Neutrophil (primary cell): ENCODE data around the gene ABLIM2.

ENCODE experiments used
- H3K27ac ChIP-seq: fragments of 200-600 bp; sonication (generic); 2 replicates; pipeline ENCODE4 v1.5.1; 2016; ENCODE audit warnings: mild to moderate bottlenecking, moderate library complexity
- H3K27me3 ChIP-seq: fragments of 200-600 bp; sonication (generic); 2 replicates; pipeline ENCODE4 v1.6.0; 2016; ENCODE audit warnings: mild to moderate bottlenecking
- H3K36me3 ChIP-seq: fragments of 200-600 bp; sonication (generic); 2 replicates; pipeline ENCODE4 v1.5.1; 2017
- H3K4me1 ChIP-seq, 2 experiments: fragments of 200-600 bp in 1 of 2; sonication (generic) in 1 of 2; 1 replicate in 1 of 2; 2 replicates in 1 of 2; pipeline versions ENCODE4 v1.5.1 to v1.6.1; 2013 to 2016; ENCODE audit warnings: low read depth in 1 of 2, low read length in 1 of 2, mild to moderate bottlenecking in 1 of 2, moderate library complexity in 1 of 2; ENCODE audit not compliant: control insufficient read depth in 1 of 2, insufficient read depth in 1 of 2
- H3K4me3 ChIP-seq, 2 experiments: fragments of 200-600 bp in 1 of 2; sonication (generic) in 1 of 2; 1 replicate in 1 of 2; 2 replicates in 1 of 2; pipeline ENCODE4 v1.5.1; 2013 to 2016; ENCODE audit warnings: low read depth in 1 of 2, low read length in 1 of 2, mild to moderate bottlenecking in 1 of 2, moderate library complexity in 1 of 2
- H3K9me3 ChIP-seq: fragments of 200-600 bp; sonication (generic); 2 replicates; pipeline ENCODE4 v1.5.1; 2016
- TF ChIP-seq, protein P1 (sequence below): fragments of 200-600 bp; sonication (generic); IDR thresholded peaks from 2 replicates; pipeline ENCODE4 v1.5.1; 2016; ENCODE audit warnings: antibody characterized with exemption

ABLIM2 gene

DNA sequence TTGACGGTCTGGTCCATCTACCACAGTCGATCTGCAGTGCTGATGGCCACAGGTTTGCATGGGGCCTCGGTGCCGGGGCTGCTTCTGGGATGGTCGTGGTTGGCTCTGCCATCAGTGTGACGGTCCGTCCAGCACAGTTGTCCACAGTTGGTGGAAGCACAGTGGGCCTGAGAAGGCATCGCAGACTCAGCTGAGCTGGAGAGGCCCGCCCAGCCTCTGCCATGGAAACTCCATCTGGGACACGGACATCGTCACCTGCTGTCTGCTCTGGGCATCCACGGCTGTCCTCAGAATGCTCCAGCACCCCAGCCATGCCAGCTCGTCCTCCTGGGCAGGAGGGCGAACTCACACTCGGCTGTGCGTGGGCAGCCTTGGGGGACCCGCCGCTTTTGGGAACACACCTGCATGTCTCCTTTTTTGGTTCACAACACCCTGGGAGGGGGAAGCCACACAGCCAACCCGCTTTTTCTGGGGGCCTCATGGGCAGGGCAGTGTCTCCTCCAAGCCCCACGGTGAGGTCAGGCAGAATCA, 33.0 kb downstream of the ABLIM2 start:
- TF ChIP-seq, protein P1, sequence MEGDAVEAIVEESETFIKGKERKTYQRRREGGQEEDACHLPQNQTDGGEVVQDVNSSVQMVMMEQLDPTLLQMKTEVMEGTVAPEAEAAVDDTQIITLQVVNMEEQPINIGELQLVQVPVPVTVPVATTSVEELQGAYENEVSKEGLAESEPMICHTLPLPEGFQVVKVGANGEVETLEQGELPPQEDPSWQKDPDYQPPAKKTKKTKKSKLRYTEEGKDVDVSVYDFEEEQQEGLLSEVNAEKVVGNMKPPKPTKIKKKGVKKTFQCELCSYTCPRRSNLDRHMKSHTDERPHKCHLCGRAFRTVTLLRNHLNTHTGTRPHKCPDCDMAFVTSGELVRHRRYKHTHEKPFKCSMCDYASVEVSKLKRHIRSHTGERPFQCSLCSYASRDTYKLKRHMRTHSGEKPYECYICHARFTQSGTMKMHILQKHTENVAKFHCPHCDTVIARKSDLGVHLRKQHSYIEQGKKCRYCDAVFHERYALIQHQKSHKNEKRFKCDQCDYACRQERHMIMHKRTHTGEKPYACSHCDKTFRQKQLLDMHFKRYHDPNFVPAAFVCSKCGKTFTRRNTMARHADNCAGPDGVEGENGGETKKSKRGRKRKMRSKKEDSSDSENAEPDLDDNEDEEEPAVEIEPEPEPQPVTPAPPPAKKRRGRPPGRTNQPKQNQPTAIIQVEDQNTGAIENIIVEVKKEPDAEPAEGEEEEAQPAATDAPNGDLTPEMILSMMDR: no peak
- H3K27ac ChIP-seq: no peak overlapping the region
- no peak overlapping the region for H3K4me3 ChIP-seq
- no peaks in the 10 kb centered on the region for H3K4me1 ChIP-seq
- H3K27me3 ChIP-seq: no peaks in the 10 kb centered on the region
- H3K36me3 ChIP-seq: no peaks in the 10 kb centered on the region
- H3K9me3 ChIP-seq: no peaks in the 10 kb centered on the region

DNA sequence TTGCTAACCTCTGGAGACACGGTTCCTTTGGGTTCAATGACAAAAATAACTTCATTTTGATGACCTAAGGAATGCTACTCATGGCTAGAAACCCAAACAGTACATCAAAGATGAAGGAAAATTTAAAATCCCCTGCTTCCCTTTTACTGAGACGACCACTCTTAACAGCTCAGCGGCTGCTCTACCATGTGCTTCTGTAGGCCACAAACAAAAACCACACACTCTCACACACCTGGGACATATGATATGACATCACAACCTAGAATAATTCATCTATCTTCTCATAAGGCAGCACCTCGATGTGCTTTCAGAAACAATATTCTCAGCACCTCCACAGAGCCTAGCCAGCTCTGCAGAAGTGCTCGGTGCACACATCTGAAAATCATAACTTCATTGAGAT, 34.7 kb downstream of the ABLIM2 start:
- Histone ChIP-seq H3K36me3 (no peaks in the 10 kb centered on the region), H3K27ac (no peak overlapping the region), H3K9me3 (no peaks in the 10 kb centered on the region), H3K4me3 (no peak overlapping the region), H3K27me3 (no peaks in the 10 kb centered on the region), H3K4me1 (no peaks in the 10 kb centered on the region)
- TF ChIP-seq, protein P1: no peak

DNA sequence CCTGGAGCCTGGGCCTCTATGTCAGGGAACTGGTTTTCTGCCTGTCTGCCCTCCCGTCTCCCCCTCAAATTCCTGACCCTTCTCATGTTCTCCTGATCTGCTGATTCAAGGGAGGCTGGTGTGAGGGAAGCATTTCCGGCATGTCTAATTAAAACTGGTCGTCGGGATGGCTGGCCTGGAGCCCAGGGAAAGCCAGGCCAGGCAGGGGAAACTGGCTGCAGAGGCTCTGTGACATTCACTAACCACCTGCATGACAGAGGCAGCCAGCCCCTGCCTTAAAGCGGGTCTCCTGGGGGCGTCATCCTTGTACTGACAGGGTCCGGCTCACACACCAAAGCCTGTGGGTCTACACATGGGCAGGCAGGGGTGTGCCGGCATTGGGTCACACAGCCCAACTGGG, 35.2 kb downstream of the ABLIM2 start:
- H3K4me3 ChIP-seq: no peak overlapping the region
- H3K4me1 ChIP-seq: no peaks in the 10 kb centered on the region
- no peaks in the 10 kb centered on the region for H3K9me3 ChIP-seq
- TF ChIP-seq, protein P1: no peak
- no peaks in the 10 kb centered on the region for H3K27me3 ChIP-seq
- no peaks in the 10 kb centered on the region for H3K36me3 ChIP-seq
- H3K27ac ChIP-seq: no peak overlapping the region

DNA sequence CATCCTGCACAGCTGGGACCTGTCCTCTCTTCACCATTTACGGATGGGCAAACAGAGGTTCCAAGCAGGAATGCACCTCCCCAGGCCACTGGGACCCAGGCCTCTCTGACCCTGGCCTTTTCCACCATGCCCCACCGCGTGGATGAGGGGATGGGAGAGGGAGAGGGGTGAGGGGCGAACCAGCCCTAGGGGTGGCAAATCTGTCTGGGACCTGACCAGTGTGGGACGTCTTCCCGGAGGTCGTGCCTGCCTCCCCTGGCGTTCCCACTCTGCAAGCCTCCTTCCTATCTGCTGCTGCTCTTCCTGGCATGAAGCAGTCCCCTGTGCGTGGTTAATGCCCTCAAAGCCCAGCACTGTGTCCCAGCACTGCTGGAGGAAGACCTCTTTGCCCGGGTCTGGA, 35.9 kb downstream of the ABLIM2 start:
- TF ChIP-seq, protein P1: no peak
- no peaks in the 10 kb centered on the region for H3K27me3 ChIP-seq

DNA sequence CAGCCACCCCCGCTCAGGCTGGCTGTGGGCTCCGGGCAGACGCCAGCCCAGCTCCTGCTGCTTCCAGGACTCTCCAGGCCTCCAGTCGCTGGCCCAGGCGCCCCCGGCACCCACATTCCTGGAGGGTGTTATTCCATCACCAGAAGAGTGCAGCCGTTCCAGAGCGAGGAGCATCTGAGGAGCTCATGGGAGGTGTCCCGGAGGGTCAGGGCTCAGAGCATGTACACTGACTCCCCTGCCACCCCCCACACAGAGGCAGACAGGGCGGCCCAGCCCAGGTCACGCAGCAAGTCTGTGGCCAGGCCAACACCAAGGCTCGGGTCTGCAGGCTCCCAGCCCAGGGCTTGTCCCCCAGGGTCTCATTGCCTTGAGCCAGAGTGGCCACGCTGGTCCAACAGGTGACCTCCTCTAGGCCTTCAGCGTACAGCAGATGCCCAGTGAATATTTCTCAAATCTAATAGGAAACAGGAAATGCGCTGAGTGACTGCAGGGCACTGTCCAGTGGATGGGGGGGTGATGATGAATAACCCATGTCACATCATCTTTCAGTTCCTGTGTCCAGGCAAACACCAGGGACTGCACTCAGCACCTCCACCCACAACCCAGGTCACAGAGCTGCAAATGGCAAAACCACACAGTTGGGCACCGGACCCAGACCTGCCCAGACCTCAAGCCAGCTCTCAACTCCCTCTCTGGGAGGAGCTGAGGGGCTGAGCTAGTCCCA, 37.2 kb downstream of the ABLIM2 start:
- TF ChIP-seq, protein P1: no peak
- no peaks in the 10 kb centered on the region for H3K27me3 ChIP-seq
- no peak overlapping the region for H3K4me3 ChIP-seq
- no peaks in the 10 kb centered on the region for H3K9me3 ChIP-seq
- no peaks in the 10 kb centered on the region for H3K4me1 ChIP-seq
- no peaks in the 10 kb centered on the region for H3K36me3 ChIP-seq
- H3K27ac ChIP-seq: no peak overlapping the region

More for the DNA sequence above, 35.9 kb downstream of the ABLIM2 start:
- no peak overlapping the region for H3K27ac ChIP-seq
- no peak overlapping the region for H3K4me3 ChIP-seq
- no peaks in the 10 kb centered on the region for H3K4me1 ChIP-seq
- H3K9me3 ChIP-seq: no peaks in the 10 kb centered on the region
- H3K36me3 ChIP-seq: no peaks in the 10 kb centered on the region
